OCI-LY3 (cell line): Measurements from ENCODE around the gene RILPL1.

Experiments used
- CTCF ChIP-seq: fragments of 200-600, 300-600 bp; sonication (generic); IDR thresholded peaks from 2 replicates; pipeline ENCODE4 v1.5.1; 2014; ENCODE audit warnings: antibody characterized with exemption, low read length, low read depth
- EZH2phosphoT487 ChIP-seq: fragments of 200-600 bp; shearing (Covaris generic); IDR thresholded peaks from 2 replicates; pipeline ENCODE4 v1.6.1; 2018; ENCODE audit warnings: antibody characterized with exemption, mixed run types, low read depth

GRCh38 chr12:123449249-123449733 is 84.2 kb downstream of the RILPL1 start:
- no peak for TF ChIP-seq CTCF
- no peak for TF ChIP-seq EZH2phosphoT487
